Vagina (tissue), 2 donors: ENCODE results near the gene DCC.

Source experiments
- POLR2A ChIP-seq, 2 donors: fragments of 450-650 bp; IDR thresholded peaks; one replicate each; pipeline ENCODE4 v1.6.1; 2017; ENCODE audit warnings: antibody characterized with exemption in 2 of 2, mild to moderate bottlenecking in 2 of 2, moderate library complexity in 2 of 2
- POLR2AphosphoS5 ChIP-seq, 2 donors: sonication (generic); formaldehyde crosslinking; IDR thresholded peaks; one replicate each; pipeline ENCODE4 v1.9.0; 2017; ENCODE audit warnings: antibody characterized with exemption in 2 of 2, mild to moderate bottlenecking in 2 of 2, low read depth in 1 of 2; ENCODE audit not compliant: insufficient read depth in 1 of 2
- TF ChIP-seq, protein P1 (sequence below), 3 experiments: fragments of 450-650 bp in 2 of 3; fragments of 200-600 bp in 1 of 3; sonication (generic) in 1 of 3; IDR thresholded peaks; one replicate each; pipeline ENCODE4 v1.5.1; 2017 to 2019; ENCODE audit warnings: antibody characterized with exemption in 3 of 3, mild to moderate bottlenecking in 2 of 3, moderate library complexity in 2 of 3

DNA sequence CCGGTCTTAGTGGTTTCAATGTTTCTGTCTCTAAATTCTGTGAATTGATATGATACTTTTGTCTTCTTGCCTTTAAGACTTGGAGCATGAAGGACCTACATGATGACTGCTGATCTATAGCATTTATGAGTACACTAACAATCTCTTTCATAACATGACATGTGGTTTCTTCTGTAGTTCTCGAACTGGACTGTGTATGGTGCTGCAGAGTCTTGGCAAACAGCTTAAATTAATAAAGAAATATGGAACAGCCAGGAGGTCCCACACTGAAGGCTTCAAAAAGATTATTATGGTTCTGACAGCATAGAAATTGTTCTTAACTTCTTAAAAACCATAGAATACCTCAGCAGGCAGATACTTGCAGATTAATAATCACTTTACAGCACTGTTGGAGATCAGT lies 145.0 kb downstream of the DCC start:
- TF ChIP-seq, protein P1, sequence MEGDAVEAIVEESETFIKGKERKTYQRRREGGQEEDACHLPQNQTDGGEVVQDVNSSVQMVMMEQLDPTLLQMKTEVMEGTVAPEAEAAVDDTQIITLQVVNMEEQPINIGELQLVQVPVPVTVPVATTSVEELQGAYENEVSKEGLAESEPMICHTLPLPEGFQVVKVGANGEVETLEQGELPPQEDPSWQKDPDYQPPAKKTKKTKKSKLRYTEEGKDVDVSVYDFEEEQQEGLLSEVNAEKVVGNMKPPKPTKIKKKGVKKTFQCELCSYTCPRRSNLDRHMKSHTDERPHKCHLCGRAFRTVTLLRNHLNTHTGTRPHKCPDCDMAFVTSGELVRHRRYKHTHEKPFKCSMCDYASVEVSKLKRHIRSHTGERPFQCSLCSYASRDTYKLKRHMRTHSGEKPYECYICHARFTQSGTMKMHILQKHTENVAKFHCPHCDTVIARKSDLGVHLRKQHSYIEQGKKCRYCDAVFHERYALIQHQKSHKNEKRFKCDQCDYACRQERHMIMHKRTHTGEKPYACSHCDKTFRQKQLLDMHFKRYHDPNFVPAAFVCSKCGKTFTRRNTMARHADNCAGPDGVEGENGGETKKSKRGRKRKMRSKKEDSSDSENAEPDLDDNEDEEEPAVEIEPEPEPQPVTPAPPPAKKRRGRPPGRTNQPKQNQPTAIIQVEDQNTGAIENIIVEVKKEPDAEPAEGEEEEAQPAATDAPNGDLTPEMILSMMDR (IDR thresholded peaks at IDR 0.05) = no peak
- TF ChIP-seq POLR2AphosphoS5 (IDR thresholded peaks at IDR 0.05; ENCODE audit: insufficient read depth in 1 of 2, low read depth in 1 of 2) (no peak), POLR2A (IDR thresholded peaks at IDR 0.05) (no peak)
